ENCODE measurements around the gene RITA1.

RITA1 gene

DNA sequence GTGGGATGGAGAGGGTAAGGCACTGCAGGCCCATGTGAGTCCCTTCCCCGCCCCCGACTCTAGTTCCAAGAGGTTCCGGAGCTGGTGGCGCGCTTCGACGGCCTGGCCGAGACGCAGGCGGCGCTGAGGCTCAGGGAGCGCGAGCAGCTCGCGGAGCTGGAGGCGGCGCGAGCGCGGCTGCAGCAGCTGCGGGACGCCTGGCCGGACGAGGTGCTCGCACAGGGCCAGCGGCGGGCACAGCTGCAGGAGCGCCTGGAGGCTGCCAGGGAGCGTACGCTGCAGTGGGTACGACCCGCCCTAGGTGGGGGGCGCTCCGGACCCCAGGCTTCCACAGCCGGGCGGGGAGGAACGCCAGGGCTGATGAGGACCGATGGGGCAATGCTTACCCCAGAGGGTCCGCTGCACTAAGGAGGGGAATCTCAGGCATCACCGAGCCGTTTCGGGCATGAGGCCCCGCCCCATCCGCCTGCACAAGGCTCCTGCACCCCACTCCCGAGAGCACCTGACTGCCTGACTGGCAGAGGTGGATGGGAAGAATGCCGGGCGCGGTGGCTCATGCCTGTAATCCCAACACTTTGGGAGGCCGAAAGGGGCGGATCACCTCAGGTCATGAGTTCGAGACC lies 31.1 kb upstream of the RITA1 start:
- DNase-seq, result no peak

DNA sequence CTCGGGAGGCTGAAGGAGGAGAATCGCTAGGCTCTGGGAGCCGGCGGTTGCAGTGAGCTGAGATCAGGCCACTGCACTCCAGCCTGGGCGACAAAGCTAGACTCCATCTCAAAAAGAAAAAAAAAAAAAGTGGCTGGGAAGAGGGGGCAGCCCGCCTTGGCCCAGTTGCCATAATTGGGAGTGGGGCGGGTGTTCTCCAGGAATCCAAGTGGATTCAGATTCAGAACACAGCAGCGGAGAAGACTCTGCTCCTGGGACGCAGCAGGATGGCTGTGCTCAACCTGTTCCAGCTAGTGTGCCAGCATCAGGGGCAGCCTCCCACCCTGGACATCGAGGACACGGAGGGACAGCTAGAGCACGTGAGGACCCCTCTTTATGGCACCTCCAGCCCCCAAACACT lies 30.5 kb upstream of the RITA1 start:
- no peak for DNase-seq

DNA sequence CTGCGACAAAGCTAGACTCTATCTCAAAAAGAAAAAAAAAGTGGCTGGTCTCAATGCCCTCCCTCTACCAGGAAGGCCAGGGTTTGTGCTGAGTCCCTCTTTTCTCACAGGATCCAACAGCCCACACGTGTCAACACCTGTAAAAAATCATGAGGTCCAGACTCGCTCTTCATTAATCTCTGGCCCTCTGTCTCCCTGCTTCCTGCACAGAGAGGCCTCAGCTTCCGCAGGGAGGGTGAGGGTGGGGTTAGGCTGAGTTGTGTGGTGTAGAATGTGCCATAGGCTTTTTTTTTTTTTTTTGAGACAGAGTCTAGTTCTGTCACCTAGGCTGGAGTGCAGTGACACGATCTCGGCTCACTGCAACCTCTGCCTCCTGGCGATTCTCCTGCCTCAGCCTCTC lies 29.9 kb upstream of the RITA1 start:
- no peak for DNase-seq

DNA sequence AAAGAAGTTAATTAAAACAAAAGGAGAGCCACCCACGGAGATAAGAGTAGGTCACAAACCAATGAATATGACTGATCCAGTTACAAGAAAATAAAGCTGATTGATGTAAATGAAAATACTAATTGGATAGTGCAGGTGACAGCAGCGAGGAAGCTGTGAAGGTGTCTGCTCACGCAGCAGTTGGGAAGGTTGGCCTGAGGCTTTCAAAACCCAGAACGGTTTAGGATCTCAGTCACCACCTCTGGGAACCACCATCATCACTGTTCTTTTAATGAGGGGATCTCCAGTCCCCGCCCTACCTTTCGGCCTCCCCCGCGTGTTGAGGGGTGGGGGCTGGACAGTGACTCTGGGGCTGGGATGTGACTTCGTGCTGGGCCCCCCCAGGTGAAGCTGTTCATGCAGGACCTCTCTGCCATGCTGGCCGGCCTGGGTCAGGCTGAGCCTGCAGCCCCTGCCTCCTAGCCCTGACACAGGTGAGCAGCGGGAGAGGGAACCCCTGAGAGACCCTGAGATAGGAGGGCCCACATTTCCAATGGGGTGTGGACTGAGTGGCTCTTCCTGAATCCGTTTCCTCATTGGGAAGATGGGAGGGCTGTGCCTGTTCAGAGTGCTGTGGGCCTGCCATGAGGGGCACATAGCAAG lies 28.2 kb upstream of the RITA1 start:
- DNase-seq, result no peak

DNA sequence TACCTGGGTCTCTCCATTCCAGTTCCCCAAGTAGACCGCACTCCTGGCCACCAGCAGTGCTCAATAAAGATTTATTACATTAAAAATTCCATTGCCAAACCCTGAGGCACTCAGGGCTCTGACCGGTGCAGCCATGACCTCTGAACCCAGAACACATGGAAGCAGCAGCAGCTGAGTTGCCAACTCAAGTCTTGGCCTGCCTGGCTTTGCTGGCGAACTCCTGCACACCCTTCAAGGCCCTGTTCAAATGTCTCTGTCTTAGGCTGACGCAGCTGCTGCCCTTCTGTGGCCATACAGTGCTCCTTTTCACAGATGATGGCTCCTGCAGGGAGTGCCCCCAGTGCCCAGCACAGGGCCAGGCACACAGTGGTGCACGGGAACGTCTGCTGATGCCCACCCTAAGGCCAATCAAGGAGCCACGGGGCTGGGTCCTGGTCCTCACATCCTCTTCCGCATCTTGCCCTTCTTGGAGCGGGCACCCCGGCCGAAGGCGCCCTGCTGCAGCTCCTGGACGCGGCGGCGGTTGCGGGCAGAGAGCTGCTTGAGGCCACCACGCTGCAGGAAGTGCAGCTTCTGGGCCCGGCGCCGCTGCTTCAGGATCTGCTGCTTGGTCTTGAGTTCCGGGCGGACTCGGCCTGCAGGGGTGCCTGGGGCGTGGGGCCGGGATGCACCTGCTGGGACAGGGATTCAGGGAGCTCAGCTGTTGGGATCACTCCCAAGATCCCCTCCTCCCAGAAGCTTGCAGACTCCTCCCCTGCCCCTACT lies 26.9 kb upstream of the RITA1 start:
- no peak for DNase-seq

DNA sequence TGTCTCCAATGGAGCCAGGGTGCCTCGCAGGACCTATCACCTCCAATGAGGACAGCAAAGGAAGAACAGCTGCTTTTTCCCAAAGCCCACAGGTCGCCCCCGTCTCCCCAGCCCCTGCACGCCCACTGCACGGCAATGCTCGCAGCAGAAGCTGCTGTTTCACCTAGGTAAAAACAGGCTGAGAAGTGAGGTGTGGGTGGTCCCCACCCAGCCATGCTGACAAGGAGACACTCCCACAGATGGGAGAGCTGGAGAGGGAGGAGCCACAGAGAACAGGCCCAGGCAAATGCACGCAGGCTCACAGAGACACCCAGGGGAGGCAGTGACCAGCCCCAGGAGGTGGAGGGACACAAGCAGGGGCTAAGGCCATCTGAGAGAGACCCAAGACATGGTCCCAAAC lies 25.6 kb upstream of the RITA1 start:
- DNase-seq, result no peak

DNA sequence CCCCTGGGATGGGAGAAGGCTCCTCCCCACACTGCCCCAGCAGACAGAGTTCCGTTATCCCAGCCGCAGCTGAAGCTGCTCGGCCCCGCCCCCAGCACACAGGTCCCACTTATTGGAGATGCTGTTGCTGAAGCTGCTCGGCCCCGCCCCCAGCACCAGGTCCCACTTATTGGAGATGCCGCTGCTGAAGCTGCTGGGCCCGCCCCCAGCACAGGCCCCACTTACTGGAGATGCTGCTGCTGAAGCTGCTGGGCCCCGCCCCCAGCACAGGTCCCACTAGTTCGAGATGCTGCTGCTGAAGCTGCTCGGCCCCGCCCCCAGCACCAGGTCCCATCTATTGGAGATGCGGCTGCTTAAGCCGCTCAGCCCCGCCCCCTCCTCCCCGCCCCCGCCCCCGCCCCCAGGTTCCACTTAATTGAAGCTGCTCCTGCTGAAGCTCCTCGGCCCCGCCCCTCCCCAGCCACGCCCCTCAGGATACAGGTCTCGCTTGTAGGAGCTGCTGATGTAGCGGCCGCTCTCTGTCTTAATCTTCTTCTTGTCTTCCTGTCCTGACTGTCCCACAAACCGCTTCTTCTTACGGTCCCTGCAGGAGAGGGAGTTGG lies 24.0 kb upstream of the RITA1 start:
- DNase-seq, result no peak

DNA sequence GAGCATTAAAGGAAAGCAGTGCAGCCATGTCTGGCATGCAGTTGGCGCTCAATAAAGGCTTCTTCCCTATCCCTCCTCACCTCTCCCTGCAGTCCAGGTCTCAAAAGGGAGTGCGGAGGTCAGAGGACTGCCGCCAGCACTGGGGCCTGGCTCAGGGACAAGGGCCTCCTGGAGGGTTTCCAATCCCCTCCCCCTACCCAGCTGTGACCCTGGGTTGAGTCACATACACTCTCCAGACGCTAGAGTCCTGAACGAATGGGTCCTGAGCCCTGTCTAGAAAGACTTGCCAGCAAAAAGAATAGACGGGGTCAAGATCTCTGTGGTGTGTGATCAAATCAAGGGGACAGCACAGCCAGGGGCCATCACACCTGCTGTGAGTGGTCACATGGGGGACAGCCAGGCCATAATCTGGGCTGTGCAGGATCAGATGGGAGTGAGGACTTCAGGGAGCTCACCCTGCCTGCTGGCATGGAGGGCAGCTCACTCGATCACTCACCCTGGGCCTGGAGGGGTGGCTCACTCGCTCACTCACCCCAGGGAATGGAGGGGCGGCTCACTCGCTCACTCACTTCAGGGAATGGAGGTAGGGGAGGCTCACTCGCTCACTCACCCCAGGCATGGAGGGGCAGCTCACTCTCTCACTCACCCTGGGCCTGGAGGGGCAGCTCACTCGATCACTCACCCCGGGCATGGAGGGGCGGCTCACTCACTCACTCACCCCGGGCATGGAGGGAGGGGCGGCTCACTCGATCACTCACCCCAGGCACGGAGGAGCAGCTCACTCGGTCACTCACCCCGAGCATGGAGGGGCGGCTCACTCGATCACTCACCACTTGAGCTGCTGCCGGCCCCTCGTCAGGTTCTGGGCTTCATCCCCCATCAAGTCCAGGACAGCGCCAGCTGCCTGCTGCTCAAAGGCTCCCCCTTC lies 23.2 kb upstream of the RITA1 start:
- DNase-seq, result no peak

DNA sequence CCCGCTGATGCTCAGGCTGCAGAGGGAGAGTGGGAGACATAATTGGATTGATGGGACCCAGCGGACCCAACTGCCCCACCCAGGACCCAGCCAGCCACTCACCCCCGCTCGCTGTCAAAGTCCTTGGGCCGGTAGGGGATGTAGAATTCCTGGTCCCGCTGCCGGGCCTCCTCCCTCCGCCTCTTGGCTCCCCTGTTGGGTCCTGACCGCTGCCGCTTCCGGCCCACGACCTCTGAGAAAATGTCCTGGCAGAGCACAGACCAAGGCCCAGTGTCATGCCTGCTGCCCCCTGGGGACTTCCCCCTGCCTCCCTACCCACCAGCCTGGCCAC lies 22.5 kb upstream of the RITA1 start:
- DNase-seq, result no peak

DNA sequence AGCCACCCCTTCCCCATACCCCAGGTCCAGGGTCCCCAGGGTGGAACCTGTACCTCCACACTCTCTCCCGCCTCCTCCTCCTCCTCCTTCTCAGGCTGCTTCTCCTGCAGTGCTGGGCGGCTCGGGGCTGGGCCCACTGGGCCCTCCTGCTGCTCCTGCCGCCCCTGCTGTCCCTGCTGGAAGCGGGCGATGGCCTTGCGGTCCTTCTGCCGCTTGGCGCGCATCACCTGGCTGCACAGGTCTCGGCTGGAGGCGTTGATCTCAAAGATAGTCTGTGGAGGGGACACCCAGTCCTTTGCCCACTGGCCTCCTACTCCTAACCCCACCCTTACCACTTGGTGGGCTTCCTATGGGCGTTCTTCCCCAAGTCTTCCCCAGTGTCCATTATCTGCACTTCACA lies 21.5 kb upstream of the RITA1 start:
- no peak for DNase-seq

DNA sequence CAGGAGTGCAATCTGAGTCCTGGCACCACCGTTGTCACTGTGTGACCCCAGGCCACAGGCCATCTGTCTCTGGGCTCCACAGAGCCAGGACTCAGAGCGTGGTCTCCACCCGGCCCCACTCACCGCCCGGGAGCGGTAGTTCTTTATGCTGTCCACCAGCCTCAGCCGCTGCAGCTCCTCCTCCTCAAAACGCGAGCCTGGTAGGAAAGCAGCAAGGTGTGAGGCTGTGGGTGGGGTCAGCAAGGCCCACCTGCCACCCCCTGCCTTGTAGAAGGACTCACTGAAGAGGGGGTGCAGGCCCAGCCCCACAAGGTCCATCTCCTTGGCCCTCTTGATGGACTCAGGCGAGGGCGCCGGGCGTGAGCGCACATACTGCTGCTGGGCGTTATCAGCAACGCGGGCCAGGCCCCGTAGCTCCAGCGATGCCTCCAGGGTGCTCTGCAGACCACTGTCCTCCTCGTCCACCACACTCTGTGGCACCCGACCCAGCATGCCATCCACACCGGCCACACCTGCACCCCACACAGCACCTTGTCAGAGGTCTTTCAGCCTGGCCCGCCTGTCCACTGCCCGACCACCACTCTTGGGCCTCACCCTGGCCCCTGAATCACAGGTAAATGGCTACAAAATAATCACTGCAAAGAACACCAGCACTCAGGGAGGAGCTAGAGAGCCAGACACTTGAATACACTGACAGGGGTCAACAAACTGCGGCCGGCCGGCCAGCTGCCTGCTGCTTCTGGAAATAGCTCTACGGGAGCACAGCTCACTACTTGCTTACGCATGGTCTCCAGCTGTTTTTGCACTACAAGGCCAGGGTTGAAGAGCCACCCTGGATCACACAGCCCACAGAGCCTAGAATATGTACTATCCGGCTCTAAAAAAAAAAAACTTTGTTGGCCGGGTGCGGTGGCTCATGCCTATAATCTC lies 19.7 kb upstream of the RITA1 start:
- DNase-seq, result no peak

DNA sequence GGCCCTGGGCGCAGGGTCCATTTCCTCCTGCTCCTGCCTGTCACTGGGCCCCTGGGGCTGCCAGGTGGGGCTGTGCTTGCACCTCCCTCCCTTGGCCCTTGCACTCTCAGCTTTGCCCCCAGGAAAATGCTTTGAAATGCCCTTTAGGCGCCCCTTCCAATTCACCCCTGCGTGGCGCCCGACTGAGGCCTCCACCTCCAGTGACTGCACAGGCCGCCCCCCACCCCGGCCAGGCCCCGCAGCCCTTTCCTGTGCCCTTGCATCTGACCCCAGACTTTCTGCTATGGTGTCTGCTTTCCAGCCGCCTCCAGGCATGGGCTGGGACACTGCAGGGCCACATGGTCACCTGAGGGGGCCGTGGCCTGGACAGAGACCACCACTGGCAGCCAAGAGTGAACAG lies 17.7 kb upstream of the RITA1 start:
- no peak for DNase-seq

DNA sequence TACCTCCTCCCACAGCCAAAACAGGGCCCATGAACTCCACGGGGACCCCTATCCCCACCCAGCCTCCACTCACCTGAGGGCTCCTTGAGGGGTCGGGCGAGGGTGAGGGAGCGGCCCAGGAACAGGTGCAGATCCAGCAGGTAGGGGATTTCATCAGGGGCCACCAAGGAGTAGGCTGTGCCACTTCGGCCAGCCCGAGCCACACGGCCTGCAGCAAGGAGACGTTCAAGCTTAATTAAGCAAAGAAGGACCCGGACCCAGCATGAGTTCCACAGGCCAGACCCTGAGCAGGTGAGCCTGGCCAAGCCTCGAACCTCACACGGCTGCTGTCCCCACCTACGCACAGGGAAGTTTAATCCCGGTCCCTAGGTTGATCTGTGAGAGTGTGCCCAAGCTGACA lies 15.8 kb upstream of the RITA1 start:
- no peak for DNase-seq

DNA sequence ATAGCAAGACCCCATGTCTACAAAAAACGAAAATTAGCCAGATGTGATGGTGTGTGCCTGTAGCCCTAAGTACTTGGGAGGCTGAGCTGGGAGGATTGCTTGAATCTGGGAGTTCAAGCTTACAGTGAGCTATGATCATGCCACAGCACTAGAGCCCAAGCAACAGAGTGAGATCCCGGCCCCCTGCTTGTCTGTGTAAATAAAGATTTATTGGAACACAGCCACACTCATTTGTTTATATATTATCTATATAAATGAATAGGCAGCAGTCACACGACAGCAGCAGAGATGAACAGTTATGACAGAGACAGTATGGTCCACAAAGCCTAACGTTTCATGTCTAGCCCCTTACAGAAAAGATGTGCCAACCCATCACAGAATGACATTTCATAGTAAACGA lies 15.1 kb upstream of the RITA1 start:
- DNase-seq, result no peak

DNA sequence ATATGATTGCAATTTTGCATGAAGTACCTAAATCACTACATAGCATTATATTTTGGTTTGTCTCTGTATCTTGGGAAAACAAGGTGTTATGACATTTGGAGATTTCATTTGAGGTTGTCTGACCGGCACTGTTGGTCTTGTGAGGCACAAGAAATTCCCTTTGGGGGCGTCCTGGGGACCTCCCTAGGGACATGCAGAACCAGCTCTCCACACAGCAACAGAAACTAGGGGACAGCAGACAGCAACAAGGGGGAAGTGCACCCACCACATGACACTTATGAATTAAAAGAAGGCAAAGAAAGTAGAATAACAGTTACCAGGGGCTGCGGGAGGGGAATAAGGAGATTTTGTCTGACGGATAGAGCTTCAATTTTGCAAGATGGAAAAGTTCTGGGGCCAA lies 14.6 kb upstream of the RITA1 start:
- no peak for DNase-seq

DNA sequence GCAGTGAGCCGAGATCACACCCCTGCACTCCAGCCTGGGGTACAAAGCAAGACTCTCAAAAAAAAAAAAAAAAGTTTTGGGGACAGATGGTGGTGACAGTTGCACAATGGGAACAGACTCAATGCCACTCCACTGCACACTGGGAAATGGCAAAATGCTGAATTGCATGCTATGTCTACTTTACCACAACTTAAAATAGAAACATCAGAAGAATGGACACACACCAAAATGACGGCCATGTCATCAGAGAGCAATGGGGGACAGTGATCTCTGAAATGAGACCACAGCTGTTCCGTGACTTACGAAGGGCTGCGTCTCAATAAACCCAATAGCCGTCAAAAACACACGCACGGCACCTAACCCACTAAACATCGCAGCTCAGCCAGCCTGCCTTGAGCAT lies 14.0 kb upstream of the RITA1 start:
- no peak for DNase-seq

DNA sequence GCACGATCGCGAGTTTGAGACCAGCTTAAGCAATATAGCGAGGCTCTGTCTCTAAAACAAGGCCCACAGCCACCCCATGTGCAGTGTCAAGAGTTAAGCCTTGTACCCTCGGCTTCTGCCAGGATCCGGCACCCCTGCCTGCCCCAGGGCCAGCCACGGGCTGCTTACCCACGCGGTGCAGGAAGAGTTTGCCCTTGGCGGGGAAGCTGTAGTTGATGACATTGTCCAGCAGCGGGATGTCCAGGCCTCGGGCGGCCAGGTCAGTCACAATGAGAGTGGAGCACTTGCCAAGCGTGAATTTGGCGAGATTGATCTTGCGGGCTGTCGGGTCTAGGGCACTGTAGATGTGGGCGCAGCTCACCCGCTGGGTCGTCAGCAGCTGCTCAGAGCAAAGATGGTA lies 13.3 kb upstream of the RITA1 start:
- DNase-seq, result no peak

DNA sequence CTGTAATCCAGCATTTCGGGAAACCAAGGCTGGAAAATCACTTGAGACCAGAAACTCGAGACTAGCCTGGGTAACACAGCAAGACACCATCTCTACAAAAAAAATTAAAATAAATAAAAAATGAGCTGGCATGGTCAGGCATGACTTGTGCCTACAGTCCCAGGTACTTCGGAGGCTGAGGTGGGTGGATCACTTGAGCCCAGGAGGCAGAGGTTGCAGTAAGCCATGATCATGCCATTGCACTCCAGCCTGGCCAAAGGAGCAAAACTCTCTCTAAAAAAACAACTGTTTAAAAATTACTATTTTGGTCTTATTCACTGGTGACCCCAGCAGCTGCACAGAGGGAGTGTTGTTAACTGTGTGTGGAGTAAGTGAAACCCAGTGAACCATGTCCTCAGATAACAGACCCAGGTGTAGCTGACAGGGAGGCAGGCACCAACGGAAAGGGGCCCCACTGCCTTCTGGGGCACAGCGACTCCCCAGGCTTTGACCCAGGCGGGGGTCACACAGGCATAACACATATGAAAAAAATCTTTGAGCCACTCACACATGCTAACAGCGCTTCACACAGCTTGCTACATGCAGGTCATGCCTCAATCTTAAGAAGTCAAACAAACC lies 12.3 kb upstream of the RITA1 start:
- DNase-seq, result no peak

DNA sequence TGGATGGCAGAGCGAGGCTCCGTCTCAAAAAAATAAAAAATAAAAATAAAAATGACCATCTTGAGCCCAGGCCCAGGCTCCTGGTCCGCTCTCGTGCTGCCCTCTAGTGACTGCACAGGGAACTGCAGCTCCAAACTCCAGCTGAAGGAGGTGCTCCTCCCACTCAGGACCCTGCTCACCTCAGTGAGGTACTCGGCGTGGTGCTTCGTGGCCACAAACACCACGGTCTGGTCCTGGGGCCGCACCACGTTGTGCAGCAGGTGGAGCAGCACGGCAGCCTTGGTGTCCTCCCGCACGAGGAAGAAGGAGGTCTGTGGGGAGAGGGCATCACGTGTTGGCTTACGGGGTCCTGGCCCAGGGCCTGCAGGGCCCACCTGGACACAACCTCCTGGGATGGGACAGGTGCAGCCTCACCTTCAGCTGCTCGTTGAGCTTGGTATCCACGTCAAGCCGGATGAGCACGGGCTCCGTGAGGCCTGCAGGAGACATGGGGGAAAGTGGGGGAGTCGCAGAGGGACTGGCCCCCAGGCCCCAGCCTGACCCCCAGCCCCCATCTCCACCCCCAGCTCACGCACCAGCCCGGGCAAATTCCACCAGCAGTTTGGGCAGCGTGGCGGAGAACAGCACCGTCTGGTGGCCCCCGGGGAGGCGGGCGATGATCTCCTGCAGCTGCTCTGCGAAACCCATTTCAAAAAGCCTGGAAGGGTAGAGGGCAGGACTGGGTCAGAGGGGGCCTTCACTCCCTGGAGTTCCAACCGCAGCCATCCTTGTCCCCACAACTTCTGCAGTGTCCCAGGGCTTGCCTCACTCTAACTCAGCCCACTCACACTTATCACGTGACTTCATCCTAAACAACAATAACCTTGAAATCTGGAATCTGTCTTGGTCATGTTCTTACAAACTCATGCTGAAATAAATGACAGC lies 10.8 kb upstream of the RITA1 start:
- DNase-seq, result peak; percentile 58

DNA sequence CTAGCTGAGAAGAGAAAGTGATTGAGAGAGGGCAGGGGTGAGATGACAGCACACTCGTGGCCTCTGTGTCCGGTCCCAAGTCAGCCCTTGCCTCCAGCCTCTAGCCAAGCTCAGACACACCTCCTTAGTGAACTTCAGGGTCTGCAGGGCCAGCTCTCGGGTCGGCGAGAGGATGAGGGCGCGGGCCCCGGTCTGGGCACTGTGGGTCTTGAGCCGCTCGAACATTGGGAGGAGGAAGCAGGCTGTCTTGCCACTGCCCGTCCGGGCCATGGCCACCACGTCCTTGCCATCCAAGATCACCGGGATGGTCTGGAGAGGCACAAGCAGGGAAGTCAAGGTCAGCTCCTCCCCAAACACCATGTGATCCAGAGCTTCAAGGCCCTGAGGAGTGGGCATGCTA lies 6.5 kb upstream of the RITA1 start:
- no peak for DNase-seq

All from inflammatory macrophage treated with lipopolysaccharide for 4 hours (primary cell).